GM23338 (cell line): ENCODE data around the gene TP53BP2. TPM values are rescaled to one million over a fixed set of nuclear protein-coding genes. Genes with fewer than 3 reads are reported as not detected.

ENCODE experiments used
- ATAC-seq: fragments of 200-7000 bp; cut with Tn5 transposase; 3 replicates; pipeline ENCODE4 v1.9.1; 2020
- DNase-seq: peaks from one replicate; pipeline ENCODE4 v3.0.0-alpha.2; 2015; ENCODE audit warnings: low spot score
- H2AFZ ChIP-seq: fragments of 200-600 bp; sonication (generic); 2 replicates; pipeline ENCODE4 v1.8.0; 2016; ENCODE audit warnings: antibody characterized with exemption, mild to moderate bottlenecking, moderate library complexity
- H3F3A ChIP-seq: fragments of 200-600 bp; sonication (generic); replicated peaks from 2 replicates; pipeline ENCODE4 v1.8.0; 2017; ENCODE audit warnings: antibody characterized with exemption, mixed run types, low read depth
- H3K27ac ChIP-seq: fragments of 200-600 bp; sonication (generic); 2 replicates; pipeline ENCODE4 v1.6.1; 2016; ENCODE audit warnings: low read depth
- H3K27me3 ChIP-seq: fragments of 200-600 bp; sonication (generic); 2 replicates; pipeline ENCODE4 v1.8.0; 2016; ENCODE audit warnings: mild to moderate bottlenecking, mixed run types, moderate library complexity; ENCODE audit not compliant: insufficient read depth
- H3K36me3 ChIP-seq: fragments of 200-600 bp; sonication (generic); 2 replicates; pipeline ENCODE4 v1.8.0; 2016; ENCODE audit warnings: mild to moderate bottlenecking; ENCODE audit not compliant: insufficient read depth
- H3K4me1 ChIP-seq: fragments of 200-600 bp; sonication (generic); 2 replicates; pipeline ENCODE4 v1.8.0; 2016; ENCODE audit warnings: mild to moderate bottlenecking, moderate library complexity; ENCODE audit not compliant: insufficient read depth
- H3K4me2 ChIP-seq: fragments of 200-600 bp; sonication (generic); 2 replicates; pipeline ENCODE4 v1.7.1; 2017; ENCODE audit warnings: mixed run types
- H3K4me3 ChIP-seq: fragments of 200-600 bp; sonication (generic); 2 replicates; pipeline ENCODE4 v1.6.1; 2016; ENCODE audit warnings: mixed run types
- H3K79me2 ChIP-seq: fragments of 200-600 bp; sonication (generic); replicated peaks from 2 replicates; pipeline ENCODE4 v1.8.0; 2017; ENCODE audit warnings: mild to moderate bottlenecking; ENCODE audit not compliant: insufficient read depth
- H3K9me2 ChIP-seq: fragments of 200-600 bp; sonication (generic); 2 replicates; pipeline ENCODE4 v1.8.0; 2017; ENCODE audit not compliant: insufficient read depth
- H4K20me1 ChIP-seq: fragments of 200-600 bp; sonication (generic); replicated peaks from 2 replicates; pipeline ENCODE4 v1.8.0; 2017; ENCODE audit warnings: mild to moderate bottlenecking; ENCODE audit not compliant: insufficient read depth
- H3K27ac Mint-ChIP-seq: 2 replicates; pipeline ENCODE4 v1.8.0; 2020; ENCODE audit warnings: inconsistent platforms, mild to moderate bottlenecking, moderate library complexity, mixed read lengths
- H3K27me3 Mint-ChIP-seq: 3 replicates; pipeline ENCODE4 v1.8.0; 2022; ENCODE audit warnings: low read depth, mild to moderate bottlenecking, moderate library complexity, mixed read lengths, inconsistent platforms; ENCODE audit not compliant: insufficient read depth, poor library complexity
- H3K36me3 Mint-ChIP-seq: 3 replicates; pipeline ENCODE4 v1.8.0; 2021; ENCODE audit warnings: low read depth, mild to moderate bottlenecking, inconsistent platforms, moderate library complexity, mixed read lengths
- H3K4me1 Mint-ChIP-seq: 3 replicates; pipeline ENCODE4 v1.8.0; 2020; ENCODE audit warnings: mild to moderate bottlenecking, inconsistent platforms, mixed read lengths
- H3K4me3 Mint-ChIP-seq: 3 replicates; pipeline ENCODE4 v1.8.0; 2021; ENCODE audit warnings: moderate library complexity, mild to moderate bottlenecking, inconsistent platforms, mixed read lengths
- H3K9me3 Mint-ChIP-seq: 3 replicates; pipeline ENCODE4 v1.8.0; 2020; ENCODE audit warnings: moderate library complexity, mild to moderate bottlenecking, inconsistent platforms, mixed read lengths
- EZH2 ChIP-seq: fragments of 200-600 bp; sonication (generic); IDR thresholded peaks from one replicate; pipeline ENCODE4 v1.8.0; 2017; ENCODE audit warnings: antibody characterized with exemption, mild to moderate bottlenecking, low read depth; ENCODE audit not compliant: unreplicated experiment
- EZH2phosphoT487 ChIP-seq: fragments of 200-600 bp; sonication (generic); IDR thresholded peaks from one replicate; pipeline ENCODE4 v1.8.1; 2018; ENCODE audit warnings: antibody characterized with exemption; ENCODE audit not compliant: unreplicated experiment
- JUNB ChIP-seq: IDR thresholded peaks from one replicate; pipeline ENCODE4 v1.6.1; 2016; ENCODE audit warnings: antibody characterized with exemption; ENCODE audit not compliant: unreplicated experiment
- NANOG ChIP-seq: IDR thresholded peaks from 2 replicates; pipeline ENCODE4 v1.6.1; 2016; ENCODE audit warnings: antibody characterized with exemption, borderline replicate concordance
- STAT1 ChIP-seq: IDR thresholded peaks from one replicate; pipeline ENCODE4 v1.6.1; 2016; ENCODE audit warnings: antibody characterized with exemption; ENCODE audit not compliant: unreplicated experiment
- ZNF114 ChIP-seq: fragments of 250-450 bp; sonication (Bioruptor Pico); IDR thresholded peaks from 2 replicates; pipeline ENCODE4 v1.5.0; 2020; ENCODE audit warnings: mild to moderate bottlenecking, moderate library complexity
- polyA plus RNA-seq: library from polyadenylated mRNA; unstranded; fragments of >200 nt; fragmentation: Nextera tagmentation; extraction: Ambion mirVana; gene quantifications from 2 replicates; pipeline ENCODE4 v1.2.1, GENCODE V29; 2016
- total RNA-seq: library from RNA; depleted of rRNA; stranded (reverse); fragments of >200 nt; shearing (Covaris generic); gene quantifications from 2 replicates; pipeline ENCODE4 v1.2.3, GENCODE V29; 2014
- TF ChIP-seq, protein P1 (sequence below): fragments of 250-450 bp; sonication (Bioruptor Pico); IDR thresholded peaks from 2 replicates; pipeline ENCODE4 v1.5.0; 2020; ENCODE audit warnings: mild to moderate bottlenecking, moderate library complexity
- TF ChIP-seq, protein P2 (sequence below), 2 experiments: fragments of 200-600 bp in 1 of 2; sonication (generic) in 1 of 2; conservative IDR thresholded peaks; 2 replicates each; pipeline versions ENCODE4 v1.5.1 to v1.6.1; 2016 to 2017; ENCODE audit warnings: antibody characterized with exemption in 2 of 2, low read depth in 2 of 2, mild to moderate bottlenecking in 2 of 2, moderate library complexity in 1 of 2
- TF ChIP-seq, protein P3 (sequence below): IDR thresholded peaks from one replicate; pipeline ENCODE4 v1.6.1; 2018; ENCODE audit warnings: antibody characterized with exemption; ENCODE audit not compliant: unreplicated experiment
- TF ChIP-seq, protein P4 (sequence below): IDR thresholded peaks from 2 replicates; pipeline ENCODE4 v1.6.1; 2016; ENCODE audit warnings: antibody characterized with exemption

The TP53BP2 gene
- total and polyA plus RNA-seq, 2 experiments from 2014 or later, result 10.1 to 32.9 TPM

DNA sequence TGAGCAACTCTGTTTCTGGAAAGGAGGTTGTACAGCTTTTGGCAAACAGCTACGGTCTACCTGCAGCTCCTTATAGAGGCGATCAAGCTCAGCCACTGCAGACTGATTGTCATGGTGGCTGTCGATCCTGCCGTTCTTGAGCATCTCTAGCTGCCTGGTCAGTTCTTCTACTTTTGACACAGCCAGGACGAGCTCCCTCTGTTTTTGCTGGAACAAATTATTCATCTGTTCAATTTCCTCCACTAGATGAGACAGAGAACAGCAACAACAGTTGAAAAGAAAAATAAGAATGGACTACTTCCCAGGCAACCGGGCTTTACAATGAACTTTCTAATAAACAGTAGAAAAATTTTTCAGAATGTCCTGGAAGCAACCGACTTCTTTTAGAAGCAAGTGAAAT lies 42.5 kb downstream of the TP53BP2 start (continued):
- TF ChIP-seq, protein P1, sequence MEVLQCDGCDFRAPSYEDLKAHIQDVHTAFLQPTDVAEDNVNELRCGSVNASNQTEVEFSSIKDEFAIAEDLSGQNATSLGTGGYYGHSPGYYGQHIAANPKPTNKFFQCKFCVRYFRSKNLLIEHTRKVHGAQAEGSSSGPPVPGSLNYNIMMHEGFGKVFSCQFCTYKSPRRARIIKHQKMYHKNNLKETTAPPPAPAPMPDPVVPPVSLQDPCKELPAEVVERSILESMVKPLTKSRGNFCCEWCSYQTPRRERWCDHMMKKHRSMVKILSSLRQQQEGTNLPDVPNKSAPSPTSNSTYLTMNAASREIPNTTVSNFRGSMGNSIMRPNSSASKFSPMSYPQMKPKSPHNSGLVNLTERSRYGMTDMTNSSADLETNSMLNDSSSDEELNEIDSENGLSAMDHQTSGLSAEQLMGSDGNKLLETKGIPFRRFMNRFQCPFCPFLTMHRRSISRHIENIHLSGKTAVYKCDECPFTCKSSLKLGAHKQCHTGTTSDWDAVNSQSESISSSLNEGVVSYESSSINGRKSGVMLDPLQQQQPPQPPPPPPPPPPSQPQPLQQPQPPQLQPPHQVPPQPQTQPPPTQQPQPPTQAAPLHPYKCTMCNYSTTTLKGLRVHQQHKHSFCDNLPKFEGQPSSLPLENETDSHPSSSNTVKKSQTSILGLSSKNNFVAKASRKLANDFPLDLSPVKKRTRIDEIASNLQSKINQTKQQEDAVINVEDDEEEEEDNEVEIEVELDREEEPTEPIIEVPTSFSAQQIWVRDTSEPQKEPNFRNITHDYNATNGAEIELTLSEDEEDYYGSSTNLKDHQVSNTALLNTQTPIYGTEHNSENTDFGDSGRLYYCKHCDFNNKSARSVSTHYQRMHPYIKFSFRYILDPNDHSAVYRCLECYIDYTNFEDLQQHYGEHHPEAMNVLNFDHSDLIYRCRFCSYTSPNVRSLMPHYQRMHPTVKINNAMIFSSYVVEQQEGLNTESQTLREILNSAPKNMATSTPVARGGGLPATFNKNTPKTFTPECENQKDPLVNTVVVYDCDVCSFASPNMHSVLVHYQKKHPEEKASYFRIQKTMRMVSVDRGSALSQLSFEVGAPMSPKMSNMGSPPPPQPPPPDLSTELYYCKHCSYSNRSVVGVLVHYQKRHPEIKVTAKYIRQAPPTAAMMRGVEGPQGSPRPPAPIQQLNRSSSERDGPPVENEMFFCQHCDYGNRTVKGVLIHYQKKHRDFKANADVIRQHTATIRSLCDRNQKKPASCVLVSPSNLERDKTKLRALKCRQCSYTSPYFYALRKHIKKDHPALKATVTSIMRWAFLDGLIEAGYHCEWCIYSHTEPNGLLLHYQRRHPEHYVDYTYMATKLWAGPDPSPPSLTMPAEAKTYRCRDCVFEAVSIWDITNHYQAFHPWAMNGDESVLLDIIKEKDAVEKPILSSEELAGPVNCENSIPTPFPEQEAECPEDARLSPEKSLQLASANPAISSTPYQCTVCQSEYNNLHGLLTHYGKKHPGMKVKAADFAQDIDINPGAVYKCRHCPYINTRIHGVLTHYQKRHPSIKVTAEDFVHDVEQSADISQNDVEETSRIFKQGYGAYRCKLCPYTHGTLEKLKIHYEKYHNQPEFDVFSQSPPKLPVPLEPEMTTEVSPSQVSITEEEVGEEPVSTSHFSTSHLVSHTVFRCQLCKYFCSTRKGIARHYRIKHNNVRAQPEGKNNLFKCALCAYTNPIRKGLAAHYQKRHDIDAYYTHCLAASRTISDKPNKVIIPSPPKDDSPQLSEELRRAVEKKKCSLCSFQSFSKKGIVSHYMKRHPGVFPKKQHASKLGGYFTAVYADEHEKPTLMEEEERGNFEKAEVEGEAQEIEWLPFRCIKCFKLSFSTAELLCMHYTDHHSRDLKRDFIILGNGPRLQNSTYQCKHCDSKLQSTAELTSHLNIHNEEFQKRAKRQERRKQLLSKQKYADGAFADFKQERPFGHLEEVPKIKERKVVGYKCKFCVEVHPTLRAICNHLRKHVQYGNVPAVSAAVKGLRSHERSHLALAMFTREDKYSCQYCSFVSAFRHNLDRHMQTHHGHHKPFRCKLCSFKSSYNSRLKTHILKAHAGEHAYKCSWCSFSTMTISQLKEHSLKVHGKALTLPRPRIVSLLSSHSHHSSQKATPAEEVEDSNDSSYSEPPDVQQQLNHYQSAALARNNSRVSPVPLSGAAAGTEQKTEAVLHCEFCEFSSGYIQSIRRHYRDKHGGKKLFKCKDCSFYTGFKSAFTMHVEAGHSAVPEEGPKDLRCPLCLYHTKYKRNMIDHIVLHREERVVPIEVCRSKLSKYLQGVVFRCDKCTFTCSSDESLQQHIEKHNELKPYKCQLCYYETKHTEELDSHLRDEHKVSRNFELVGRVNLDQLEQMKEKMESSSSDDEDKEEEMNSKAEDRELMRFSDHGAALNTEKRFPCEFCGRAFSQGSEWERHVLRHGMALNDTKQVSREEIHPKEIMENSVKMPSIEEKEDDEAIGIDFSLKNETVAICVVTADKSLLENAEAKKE (CRISPR knock-in tag), result no peak
- TF ChIP-seq, protein P2, sequence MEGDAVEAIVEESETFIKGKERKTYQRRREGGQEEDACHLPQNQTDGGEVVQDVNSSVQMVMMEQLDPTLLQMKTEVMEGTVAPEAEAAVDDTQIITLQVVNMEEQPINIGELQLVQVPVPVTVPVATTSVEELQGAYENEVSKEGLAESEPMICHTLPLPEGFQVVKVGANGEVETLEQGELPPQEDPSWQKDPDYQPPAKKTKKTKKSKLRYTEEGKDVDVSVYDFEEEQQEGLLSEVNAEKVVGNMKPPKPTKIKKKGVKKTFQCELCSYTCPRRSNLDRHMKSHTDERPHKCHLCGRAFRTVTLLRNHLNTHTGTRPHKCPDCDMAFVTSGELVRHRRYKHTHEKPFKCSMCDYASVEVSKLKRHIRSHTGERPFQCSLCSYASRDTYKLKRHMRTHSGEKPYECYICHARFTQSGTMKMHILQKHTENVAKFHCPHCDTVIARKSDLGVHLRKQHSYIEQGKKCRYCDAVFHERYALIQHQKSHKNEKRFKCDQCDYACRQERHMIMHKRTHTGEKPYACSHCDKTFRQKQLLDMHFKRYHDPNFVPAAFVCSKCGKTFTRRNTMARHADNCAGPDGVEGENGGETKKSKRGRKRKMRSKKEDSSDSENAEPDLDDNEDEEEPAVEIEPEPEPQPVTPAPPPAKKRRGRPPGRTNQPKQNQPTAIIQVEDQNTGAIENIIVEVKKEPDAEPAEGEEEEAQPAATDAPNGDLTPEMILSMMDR (conservative IDR thresholded peaks at IDR 0.05; ENCODE audit: low read depth in 2 of 2), result no peak
- TF ChIP-seq ZNF114 (CRISPR knock-in tag) (no peak), EZH2 (no peak)

DNA sequence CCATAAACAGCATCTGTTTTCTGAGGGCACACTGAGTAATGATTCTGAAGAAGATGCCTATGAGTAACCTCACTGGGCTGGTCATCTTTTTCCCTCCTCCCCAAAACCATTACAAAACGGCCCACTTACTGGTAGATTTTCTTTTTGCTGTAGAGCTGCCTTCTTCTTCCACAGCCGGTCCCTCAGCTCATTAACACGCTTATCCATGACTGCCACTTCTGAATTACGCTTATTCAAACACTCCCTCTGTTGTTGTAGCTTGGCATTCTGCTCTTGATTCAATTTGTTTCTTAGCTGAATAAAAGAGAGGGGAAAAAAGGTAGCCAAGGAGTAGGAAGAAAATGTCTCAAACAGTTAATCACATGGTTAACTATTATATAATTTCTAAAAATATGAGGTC lies 43.1 kb downstream of the TP53BP2 start:
- Mint-ChIP-seq H3K4me1 (peaks cover 3% of the 10 kb centered on the region), H3K27ac (no peak overlapping the region), H3K9me3 (peaks cover 4% of the 10 kb centered on the region; the same call in 1 of the 3 replicates), H3K27me3 (peaks cover 2% of the 10 kb centered on the region), H3K36me3 (peaks cover 83% of the 10 kb centered on the region), H3K4me3 (no peak overlapping the region)
- H3K79me2 ChIP-seq, result no peaks in the 10 kb centered on the region; the same call in 1 of the 2 replicates
- TF ChIP-seq NANOG (no peak), JUNB (no peak), EZH2 (no peak), STAT1 (no peak), EZH2phosphoT487 (no peak)
- TF ChIP-seq, protein P3, sequence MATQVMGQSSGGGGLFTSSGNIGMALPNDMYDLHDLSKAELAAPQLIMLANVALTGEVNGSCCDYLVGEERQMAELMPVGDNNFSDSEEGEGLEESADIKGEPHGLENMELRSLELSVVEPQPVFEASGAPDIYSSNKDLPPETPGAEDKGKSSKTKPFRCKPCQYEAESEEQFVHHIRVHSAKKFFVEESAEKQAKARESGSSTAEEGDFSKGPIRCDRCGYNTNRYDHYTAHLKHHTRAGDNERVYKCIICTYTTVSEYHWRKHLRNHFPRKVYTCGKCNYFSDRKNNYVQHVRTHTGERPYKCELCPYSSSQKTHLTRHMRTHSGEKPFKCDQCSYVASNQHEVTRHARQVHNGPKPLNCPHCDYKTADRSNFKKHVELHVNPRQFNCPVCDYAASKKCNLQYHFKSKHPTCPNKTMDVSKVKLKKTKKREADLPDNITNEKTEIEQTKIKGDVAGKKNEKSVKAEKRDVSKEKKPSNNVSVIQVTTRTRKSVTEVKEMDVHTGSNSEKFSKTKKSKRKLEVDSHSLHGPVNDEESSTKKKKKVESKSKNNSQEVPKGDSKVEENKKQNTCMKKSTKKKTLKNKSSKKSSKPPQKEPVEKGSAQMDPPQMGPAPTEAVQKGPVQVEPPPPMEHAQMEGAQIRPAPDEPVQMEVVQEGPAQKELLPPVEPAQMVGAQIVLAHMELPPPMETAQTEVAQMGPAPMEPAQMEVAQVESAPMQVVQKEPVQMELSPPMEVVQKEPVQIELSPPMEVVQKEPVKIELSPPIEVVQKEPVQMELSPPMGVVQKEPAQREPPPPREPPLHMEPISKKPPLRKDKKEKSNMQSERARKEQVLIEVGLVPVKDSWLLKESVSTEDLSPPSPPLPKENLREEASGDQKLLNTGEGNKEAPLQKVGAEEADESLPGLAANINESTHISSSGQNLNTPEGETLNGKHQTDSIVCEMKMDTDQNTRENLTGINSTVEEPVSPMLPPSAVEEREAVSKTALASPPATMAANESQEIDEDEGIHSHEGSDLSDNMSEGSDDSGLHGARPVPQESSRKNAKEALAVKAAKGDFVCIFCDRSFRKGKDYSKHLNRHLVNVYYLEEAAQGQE, result no peak
- TF ChIP-seq, protein P4, sequence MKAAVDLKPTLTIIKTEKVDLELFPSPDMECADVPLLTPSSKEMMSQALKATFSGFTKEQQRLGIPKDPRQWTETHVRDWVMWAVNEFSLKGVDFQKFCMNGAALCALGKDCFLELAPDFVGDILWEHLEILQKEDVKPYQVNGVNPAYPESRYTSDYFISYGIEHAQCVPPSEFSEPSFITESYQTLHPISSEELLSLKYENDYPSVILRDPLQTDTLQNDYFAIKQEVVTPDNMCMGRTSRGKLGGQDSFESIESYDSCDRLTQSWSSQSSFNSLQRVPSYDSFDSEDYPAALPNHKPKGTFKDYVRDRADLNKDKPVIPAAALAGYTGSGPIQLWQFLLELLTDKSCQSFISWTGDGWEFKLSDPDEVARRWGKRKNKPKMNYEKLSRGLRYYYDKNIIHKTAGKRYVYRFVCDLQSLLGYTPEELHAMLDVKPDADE, result no peak
- TF ChIP-seq, protein P2 (conservative IDR thresholded peaks at IDR 0.05; ENCODE audit: low read depth in 2 of 2), result no peak
- no peaks in the 10 kb centered on the region for H4K20me1 ChIP-seq
- peaks cover 44% of the 10 kb centered on the region; the same call in 1 of the 2 replicates for H3K36me3 ChIP-seq
- no peaks in the 10 kb centered on the region for H3K4me1 ChIP-seq
- no peak overlapping the region for H2AFZ ChIP-seq
- ATAC-seq (no peak), DNase-seq (no peak)
- no peak overlapping the region for H3K4me3 ChIP-seq
- no peaks in the 10 kb centered on the region for H3F3A ChIP-seq
- no peak overlapping the region for H3K27ac ChIP-seq
- H3K9me2 ChIP-seq, result no peaks in the 10 kb centered on the region
- H3K27me3 ChIP-seq, result no peaks in the 10 kb centered on the region
- no peak overlapping the region for H3K4me2 ChIP-seq
